CMK (cell line): ENCODE data around the gene DZIP1L.
"Not testable (repeated sequence)": the region's sequence is repeated elsewhere in the genome, so short reads cannot be mapped to it uniquely, and the experiment has no call there.

ENCODE experiments used
- DNase-seq: peaks from one replicate; pipeline ENCODE4 v3.0.0-alpha.2; 2010; ENCODE audit warnings: low read depth

The DZIP1L gene

GRCh38 chr3:138114431-138114918 lies 933 bp downstream of the DZIP1L start:
- no peak for DNase-seq

- no peak for DNase-seq
Measured at GRCh38 chr3:138113326-138113725, 2.1 kb downstream of the DZIP1L start.

DNA sequence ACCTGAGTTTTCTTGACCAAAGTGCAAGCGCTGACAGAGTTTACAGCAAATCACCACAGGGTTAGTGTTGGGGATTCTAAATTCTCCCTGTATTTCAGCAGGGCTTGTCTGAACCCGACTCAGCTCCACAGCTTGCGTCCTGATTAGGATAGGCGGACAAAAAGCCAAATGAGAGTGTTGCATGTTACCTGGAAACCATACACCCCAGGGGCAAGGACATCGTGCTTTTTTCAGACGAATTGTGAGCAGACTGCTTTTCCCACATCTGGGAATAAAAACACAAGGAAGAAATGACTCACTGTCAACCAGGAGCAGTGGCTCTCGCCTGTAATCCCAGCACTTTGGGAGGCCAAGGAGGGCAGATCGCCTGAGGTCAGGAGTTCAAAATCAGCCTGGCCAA lies 3.0 kb downstream of the DZIP1L start:
- no peak for DNase-seq

GRCh38 chr3:138105598-138105997 lies 9.8 kb downstream of the DZIP1L start:
- no peak for DNase-seq

- no peak for DNase-seq
Measured at GRCh38 chr3:138103466-138103865, 11.9 kb downstream of the DZIP1L start.

DNA sequence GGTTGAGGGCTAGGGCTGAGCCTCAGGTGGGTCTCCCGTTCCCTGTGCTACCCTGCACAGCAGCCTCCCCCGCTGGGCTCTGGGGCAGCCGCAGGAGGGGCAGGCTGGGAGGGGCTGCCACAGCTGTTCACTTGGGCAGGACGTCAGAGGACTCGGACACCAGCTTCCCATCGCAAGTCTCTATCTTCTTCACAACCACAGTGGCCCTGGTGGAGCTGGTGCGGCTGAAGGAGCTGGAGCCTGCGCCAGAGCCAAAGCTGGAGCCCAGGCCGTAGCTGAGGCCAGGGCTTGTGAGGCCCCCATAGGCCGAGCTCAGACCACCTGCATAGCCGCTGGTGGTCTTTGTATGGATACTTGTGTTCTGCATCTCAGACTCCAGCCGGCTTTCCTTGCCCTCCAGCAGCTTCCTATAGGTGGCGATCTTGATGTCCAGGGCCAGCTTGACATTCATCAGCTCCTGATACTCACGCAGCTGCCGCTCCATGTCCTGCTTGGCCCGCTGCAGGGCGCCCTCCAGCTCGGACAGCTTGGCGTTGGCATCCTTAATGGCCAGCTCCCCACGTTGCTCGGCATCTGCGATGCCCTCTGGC lies 14.0 kb downstream of the DZIP1L start:
- not testable (repeated sequence) for DNase-seq

DNA sequence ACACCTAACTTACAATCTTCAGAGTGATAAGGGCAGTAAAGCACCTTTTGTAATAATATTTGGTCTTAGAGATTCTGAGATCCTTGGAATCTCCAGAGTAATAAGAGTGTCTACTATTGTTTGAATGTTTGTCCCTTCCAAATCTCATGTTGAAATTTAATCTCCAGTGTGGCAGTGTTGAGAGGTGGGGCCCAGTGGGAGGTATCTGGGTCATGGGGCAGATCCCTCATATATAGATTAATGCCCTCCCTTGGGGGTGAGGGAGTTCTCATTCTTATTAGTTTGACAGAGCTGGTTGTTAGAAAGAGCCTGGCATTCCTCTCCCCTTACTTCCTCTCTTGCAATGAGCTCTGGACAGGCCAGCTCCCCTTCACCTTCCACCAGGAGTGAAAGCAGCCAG lies 16.0 kb downstream of the DZIP1L start:
- DNase-seq = no peak

DNA sequence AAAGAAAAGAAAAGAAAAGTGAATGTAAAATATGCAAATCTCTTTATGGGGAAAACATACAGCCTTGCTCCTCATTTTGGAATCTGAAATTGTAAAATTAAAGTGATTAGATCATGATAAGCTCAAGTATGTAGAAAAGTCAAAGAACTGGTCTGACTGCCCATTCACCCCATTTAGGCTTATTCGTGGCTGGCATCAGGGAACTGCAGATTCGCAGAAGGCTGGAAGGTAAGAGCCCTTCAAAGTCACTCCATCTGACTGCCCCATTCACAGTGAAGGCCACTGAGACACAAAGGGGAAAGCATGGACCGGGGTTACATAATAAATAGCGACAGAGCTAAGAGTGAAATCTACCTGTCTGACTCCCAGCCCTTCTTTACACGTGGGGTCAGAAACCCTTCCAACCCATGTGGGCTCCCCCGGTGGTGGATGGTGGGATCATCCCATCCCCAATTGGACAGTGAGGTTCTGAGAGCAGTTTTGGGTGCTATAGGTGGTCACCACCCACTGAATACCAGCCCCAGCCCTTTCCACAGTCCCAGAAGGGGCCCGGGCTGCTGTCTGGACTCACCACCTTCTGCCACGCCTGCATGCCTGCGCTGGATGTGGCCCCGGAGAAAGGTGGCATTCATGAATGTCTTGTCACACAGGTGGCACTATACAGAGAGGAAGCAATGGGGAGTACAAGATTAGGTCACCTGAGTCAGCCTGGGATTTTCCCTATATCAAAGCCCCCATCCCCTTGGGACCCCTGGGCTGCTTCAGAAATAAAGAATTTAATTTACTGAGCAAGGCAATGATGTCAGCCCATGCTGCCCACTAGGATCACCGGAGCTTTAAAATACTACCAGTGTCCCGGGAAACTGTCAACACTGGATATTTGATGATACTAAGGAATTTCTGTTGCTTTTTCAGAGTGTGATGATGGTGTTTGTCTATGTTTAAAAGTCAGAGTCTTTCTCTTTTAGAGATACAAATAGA lies 17.9 kb downstream of the DZIP1L start:
- no peak for DNase-seq

- no peak for DNase-seq
Measured at GRCh38 chr3:138093721-138094120, 21.7 kb downstream of the DZIP1L start.

- no peak for DNase-seq
Measured at GRCh38 chr3:138092023-138092422, 23.4 kb downstream of the DZIP1L start.

DNA sequence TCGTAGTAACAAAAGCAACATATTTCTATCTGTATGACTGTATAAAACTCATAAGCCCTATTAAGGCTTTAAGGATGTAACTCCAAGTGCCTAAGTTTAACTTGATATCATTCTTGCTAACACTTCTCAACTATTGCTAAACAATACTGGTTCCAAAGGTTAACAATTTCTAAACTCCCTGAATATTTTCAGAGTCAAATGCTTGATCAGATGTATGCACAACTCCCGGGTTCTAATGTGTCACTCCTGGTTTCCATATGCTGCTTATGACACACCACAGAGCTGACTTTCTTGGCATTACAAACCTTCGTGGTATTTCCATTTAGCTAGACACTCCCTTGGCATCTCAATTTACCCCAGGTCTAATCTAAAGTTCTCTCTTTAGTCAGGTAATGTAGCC lies 26.3 kb downstream of the DZIP1L start:
- no peak for DNase-seq

DNA sequence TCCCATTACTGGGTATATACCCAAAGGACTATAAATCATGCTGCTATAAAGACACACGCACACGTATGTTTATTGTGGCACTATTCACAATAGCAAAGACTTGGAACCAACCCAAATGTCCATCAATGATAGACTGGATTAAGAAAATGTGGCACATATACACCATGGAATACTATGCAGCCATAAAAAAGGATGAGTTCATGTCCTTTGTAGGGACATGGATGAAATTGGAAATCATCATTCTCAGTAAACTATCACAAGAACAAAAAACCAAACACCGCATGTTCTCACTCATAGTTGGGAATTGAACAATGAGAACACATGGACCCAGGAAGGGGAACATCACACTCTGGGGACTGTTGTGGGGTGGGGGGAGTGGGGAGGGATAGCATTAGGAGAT lies 29.7 kb downstream of the DZIP1L start:
- not testable (repeated sequence) for DNase-seq

- no peak for DNase-seq
Measured at GRCh38 chr3:138084196-138084595, 31.2 kb downstream of the DZIP1L start.

GRCh38 chr3:138082992-138083386 lies 32.4 kb downstream of the DZIP1L start:
- no peak for DNase-seq

DNA sequence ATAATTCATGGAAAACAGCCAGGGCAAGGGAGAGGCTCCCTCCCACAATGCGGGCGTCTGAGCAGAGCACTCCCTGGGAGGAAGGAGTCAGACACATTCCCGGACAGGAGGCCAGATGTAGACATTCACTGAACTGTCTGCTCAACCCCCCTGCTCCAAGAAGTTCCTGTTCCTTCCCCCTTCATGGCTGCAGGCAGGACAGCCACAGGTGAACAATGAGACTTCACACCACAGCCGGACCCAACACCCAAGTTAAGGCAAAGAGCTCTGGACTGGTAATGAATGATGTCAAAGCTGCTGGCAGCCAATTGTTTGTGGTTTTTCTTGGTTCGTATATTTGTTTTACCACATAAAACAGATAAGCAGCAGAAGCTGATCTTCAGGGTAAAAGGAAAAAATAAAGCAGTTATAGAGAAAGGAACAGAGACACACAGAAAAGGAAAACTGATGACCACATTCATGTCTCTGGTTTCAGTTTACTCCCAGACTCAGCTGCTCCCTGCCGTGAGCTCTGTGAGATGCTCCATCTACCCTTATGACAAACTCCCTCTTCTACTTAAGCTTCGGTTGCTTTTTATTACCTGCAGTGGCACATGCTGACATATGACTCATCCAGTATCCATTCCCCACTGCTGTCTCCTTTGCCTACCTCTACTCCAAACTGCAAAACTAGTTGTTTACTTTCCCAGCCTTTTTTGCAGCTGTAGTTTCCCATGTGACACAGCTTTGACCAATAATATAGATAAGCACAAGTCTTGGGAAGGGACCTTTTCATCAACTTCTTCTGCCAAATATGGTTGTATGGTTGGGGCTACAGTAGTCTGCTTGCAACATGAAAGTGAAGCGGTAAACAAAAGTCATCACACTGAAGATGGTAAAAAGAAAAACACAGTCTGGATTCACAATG lies 33.1 kb downstream of the DZIP1L start:
- DNase-seq = no peak

DNA sequence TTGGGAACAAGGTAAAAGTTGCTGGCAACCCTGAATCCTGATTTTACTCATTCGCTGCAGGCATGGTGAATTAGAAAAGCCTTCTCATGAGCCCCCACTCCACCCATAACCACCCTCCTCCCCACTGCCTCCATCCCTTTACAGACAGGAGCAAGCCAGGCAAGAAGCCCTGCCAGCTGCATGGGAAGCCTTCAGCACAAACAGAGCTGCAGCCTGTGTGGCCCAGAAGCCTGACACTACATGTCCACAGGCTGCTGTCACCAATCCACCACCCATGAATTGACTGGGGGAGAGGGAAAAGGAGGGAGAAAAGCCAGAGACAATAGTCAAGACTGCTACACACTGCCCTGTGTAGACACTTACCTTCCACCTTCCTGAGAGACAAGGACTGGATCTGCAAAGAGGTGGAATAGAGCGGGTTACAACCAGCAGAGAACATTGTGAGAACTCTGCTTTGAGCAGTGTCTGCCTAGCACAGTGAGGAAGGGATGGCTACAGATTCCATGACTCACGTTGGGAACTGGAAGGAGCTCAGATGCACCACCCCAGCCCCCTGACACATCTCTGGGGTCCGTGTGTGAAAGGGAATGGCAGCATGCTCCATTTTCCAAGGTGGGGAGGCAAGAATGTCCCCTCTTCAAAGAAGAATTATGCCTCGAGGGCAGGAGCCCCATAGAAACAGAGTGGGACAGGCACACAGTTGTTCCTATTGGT lies 33.9 kb downstream of the DZIP1L start:
- DNase-seq = no peak

GRCh38 chr3:138079901-138080300 lies 35.5 kb downstream of the DZIP1L start:
- DNase-seq = no peak

DNA sequence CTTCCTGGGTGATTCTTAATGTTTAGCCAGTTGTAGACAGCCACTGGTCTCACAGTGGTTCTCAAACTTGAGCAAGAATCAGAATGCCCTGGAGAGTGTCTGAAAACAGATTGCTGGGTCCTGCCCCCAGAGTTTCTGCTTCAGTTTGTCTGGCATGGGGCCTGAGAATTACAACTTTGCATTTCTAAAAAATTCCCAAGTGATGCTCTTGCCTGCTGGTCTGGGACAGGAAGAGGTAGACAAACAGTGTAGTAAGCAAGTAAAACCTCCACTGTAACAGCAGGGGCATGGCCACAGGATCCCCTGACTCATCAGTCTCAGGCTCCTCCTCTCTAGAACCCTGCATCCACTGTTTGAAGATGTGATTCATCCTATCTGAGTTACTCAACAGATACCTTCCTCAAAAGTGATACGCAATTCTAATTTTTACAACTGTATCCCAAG lies 36.5 kb downstream of the DZIP1L start:
- no peak for DNase-seq

DNA sequence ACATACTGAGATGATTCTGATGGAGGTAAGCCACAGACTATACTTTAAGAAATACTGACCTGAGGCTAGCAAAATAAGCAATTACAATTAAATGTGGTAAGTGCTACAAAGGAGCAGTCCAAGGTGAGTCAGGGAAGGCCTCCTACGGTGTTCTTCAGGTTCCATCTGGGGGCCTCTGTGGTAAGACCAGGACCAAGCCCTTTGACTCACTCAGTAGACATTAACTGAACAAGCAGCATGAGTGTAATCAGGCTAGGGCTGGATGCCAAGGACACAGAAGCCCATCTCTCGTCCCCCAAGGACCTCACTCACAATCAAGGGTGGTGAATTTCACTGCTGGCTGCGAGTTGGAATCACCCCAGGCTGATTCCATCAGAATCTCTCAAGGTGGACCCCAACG lies 37.3 kb downstream of the DZIP1L start:
- DNase-seq = no peak

GRCh38 chr3:138072796-138073195 lies 42.6 kb downstream of the DZIP1L start:
- no peak for DNase-seq

GRCh38 chr3:138070006-138070405 lies 45.4 kb downstream of the DZIP1L start:
- no peak for DNase-seq
